ENCODE data around the gene ZNF362.

The ZNF362 gene

GRCh38 chr1:33256471-33257206 lies at the start of gene ZNF362:
Gene ZNF362 (plus strand): TSS chr1:33256492. CDS start chr1:33270575, 14,083 bp downstream.
- TF ChIP-seq, protein P1, sequence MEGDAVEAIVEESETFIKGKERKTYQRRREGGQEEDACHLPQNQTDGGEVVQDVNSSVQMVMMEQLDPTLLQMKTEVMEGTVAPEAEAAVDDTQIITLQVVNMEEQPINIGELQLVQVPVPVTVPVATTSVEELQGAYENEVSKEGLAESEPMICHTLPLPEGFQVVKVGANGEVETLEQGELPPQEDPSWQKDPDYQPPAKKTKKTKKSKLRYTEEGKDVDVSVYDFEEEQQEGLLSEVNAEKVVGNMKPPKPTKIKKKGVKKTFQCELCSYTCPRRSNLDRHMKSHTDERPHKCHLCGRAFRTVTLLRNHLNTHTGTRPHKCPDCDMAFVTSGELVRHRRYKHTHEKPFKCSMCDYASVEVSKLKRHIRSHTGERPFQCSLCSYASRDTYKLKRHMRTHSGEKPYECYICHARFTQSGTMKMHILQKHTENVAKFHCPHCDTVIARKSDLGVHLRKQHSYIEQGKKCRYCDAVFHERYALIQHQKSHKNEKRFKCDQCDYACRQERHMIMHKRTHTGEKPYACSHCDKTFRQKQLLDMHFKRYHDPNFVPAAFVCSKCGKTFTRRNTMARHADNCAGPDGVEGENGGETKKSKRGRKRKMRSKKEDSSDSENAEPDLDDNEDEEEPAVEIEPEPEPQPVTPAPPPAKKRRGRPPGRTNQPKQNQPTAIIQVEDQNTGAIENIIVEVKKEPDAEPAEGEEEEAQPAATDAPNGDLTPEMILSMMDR (IDR thresholded peaks at IDR 0.05; ENCODE audit: low read depth, low read length): no peak
- H3K4me3 ChIP-seq (ENCODE audit: low read depth, low read length): peak within 1 kb of the TSS; percentile 78

- TF ChIP-seq, protein P1 (IDR thresholded peaks at IDR 0.05; ENCODE audit: low read depth, low read length): no peak
- H3K4me3 ChIP-seq (ENCODE audit: low read depth, low read length): no peak overlapping the region
These were observed 44.3 kb upstream of the ZNF362 start for GRCh38 chr1:33211972-33212371.

DNA sequence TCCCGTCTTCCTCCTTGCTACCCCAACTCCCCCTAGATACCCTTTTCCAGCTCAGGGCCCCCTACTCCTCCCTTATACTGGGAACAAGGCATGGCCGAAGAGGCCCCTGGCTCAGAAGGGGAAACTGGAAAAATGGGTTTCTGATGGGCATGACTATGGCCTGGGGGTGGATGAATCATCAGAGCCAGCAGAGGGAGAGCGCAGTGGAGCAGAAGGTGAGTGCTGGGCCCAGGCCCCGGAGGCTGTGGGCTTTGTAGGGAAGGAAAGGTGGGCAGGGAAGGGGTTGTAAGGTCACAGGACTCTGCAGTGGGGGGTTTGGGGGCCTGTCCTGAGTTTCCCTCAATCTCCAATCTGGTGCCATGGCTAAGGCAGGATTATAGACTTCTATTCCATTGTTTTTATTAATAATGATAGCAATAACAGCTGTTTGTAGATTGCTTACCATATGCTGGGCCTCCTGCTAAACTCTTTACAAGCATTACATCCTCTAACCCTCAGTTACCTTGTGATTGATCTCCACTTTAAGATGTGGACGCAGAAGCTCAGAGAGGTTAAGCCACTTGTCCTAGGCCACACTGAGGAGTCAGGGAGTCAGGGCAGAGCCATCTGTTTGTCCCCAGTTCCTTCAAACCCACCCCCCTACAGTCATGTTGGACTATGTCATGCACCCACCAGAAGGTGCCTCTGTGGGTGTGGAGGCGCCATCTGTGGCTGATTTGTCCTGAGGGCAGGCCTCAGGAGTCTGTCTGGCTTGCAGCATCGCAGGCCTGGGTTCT lies 36.2 kb upstream of the ZNF362 start:
- TF ChIP-seq, protein P1 (IDR thresholded peaks at IDR 0.05; ENCODE audit: low read depth, low read length): no peak
- H3K4me3 ChIP-seq (ENCODE audit: low read depth, low read length): no peak overlapping the region

DNA sequence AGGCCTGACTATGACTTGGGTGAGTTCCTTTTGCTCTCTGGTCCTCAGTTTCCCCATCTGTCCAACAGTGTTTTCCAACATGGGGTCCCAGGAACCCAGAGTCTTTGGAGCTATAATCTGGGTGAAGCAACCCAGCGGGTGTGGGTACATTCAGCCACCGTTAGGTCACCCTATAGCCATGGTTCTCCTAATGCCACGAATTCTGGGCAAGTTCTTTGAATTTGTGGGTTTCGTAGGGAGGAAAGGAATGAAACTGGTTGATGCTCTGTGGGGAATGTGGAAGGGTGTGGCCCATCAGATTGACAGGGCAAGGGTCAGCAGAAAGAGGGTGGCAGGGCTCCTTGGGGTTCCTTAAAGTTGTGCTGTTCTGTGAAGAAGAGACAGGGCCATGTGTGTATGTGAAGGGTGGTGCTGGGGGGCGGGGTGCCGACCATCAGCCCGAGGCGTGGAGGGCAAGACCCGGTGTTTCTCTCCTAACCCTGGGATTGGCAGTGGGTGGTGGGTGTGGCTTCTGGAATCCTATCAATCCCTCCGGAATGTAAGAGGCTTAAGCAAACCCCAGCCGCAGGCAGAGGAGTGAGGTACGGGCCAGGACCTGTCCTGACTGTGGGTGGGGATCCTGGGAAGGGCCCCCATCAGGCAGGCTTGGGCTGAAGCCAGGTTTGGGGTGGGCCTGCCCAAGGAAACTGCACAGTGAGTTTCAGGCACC lies 35.5 kb upstream of the ZNF362 start:
- TF ChIP-seq, protein P1 (IDR thresholded peaks at IDR 0.05; ENCODE audit: low read depth, low read length): no peak

DNA sequence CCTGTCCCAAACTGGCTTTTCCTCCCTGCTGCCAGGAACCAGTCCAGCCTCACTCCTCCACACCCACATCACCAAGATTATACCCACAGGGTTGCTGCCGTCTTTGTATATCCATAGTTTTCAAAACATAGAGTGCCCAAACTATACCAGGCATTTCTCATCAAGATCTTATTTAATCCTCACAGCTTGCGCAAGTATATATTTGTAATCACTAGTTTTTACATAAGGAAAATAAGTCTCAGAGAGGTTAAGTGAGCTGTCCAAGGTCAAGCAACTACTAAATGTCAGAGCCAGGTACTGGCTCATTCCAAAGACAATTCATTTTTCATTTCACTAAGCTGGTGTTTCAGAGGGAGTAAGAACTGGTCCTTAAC lies 34.9 kb upstream of the ZNF362 start:
- no peak overlapping the region for H3K4me3 ChIP-seq (ENCODE audit: low read depth, low read length)
- TF ChIP-seq, protein P1 (IDR thresholded peaks at IDR 0.05; ENCODE audit: low read depth, low read length): no peak

More for the DNA sequence above, 35.5 kb upstream of the ZNF362 start:
- H3K4me3 ChIP-seq (ENCODE audit: low read depth, low read length): no peak overlapping the region

DNA sequence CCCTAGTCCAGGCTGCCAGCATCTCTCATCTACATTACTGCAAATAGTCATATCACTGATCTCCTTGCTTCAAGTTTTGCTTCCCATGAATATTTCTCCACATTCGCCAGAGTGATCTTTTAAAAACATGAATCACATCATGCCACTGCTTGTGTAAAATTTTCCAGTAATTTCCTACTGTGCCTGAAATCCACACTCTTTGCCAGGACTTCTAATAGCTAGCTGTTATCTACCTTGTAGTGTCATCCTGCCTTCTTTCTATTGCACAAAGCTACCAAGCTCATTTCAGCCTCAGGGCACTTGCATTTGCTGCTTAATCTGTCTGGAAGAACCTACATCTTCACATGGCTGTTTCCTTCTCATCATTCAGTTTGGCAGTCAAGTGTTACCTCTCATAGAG lies 33.9 kb upstream of the ZNF362 start:
- H3K4me3 ChIP-seq (ENCODE audit: low read depth, low read length): no peak overlapping the region
- TF ChIP-seq, protein P1 (IDR thresholded peaks at IDR 0.05; ENCODE audit: low read depth, low read length): no peak

Measured in WI38 (cell line).